MCF 10A (cell line): ENCODE measurements around the gene MAP2K5. TPM values are rescaled to one million over a fixed set of nuclear protein-coding genes. Genes with fewer than 3 reads are reported as not detected.

Experiments
- BruUV-seq: library from RNA; stranded (reverse); fragments of 400-500 nt; replicated peaks from 2 replicates; lab custom pipeline; 2021; lab: Mats Ljungman, UMichigan
- CTCF ChIA-PET: fragments of 300-600 bp; sonication (Branson Sonifier 250); formaldehyde crosslinking; extraction: SDS; loops from one replicate; lab custom pipeline; 2021; ENCODE audit warnings: antibody characterized with exemption, inconsistent platforms; lab: Yijun Ruan, JAX
- POLR2A ChIA-PET: fragments of 300-600, 350-650 bp; sonication (Branson Sonifier 250); formaldehyde crosslinking; extraction: SDS; loops from one replicate; lab custom pipeline; 2020; ENCODE audit warnings: antibody characterized with exemption, inconsistent platforms; lab: Yijun Ruan, JAX
- DNase-seq: peaks from one replicate; pipeline ENCODE4 v3.0.0-alpha.2; 2018; ENCODE audit not compliant: unreplicated experiment
- H3K27ac Mint-ChIP-seq: one replicate; pipeline ENCODE4 v1.8.0; 2022; ENCODE audit warnings: mild to moderate bottlenecking, low read depth, mixed read lengths; ENCODE audit not compliant: unreplicated experiment
- H3K27me3 Mint-ChIP-seq: one replicate; pipeline ENCODE4 v1.8.0; 2022; ENCODE audit warnings: mixed read lengths; ENCODE audit not compliant: insufficient read depth, unreplicated experiment
- H3K36me3 Mint-ChIP-seq: one replicate; pipeline ENCODE4 v1.8.0; 2022; ENCODE audit warnings: mild to moderate bottlenecking, moderate library complexity, mixed read lengths; ENCODE audit not compliant: insufficient read depth, unreplicated experiment
- H3K4me1 Mint-ChIP-seq: one replicate; pipeline ENCODE4 v1.8.0; 2022; ENCODE audit warnings: mixed read lengths; ENCODE audit not compliant: insufficient read depth, unreplicated experiment
- H3K4me3 Mint-ChIP-seq: one replicate; pipeline ENCODE4 v1.8.0; 2022; ENCODE audit warnings: mild to moderate bottlenecking, moderate library complexity, mixed read lengths; ENCODE audit not compliant: unreplicated experiment
- H3K9me3 Mint-ChIP-seq: one replicate; pipeline ENCODE4 v1.8.0; 2022; ENCODE audit warnings: mixed read lengths; ENCODE audit not compliant: unreplicated experiment
- intact Hi-C: fragments of 100-400 bp; cut with micrococcal nuclease; formaldehyde crosslinking; loops from 2 replicates; pipeline ENCODE4 v1.14.1; 2022
- total RNA-seq: library from RNA; stranded (reverse); gene quantifications from 2 replicates; pipeline ENCODE4 v1.2.3, GENCODE V29; 2022
- TF ChIP-seq, protein P1 (sequence below): fragments of 200-600 bp; IDR thresholded peaks from one replicate; pipeline ENCODE4 v1.8.0; 2022; ENCODE audit warnings: antibody characterized with exemption, mild to moderate bottlenecking; ENCODE audit not compliant: unreplicated experiment

Gene MAP2K5
- total RNA-seq, 1 experiment from 2014 or later, result 24.4 TPM

DNA sequence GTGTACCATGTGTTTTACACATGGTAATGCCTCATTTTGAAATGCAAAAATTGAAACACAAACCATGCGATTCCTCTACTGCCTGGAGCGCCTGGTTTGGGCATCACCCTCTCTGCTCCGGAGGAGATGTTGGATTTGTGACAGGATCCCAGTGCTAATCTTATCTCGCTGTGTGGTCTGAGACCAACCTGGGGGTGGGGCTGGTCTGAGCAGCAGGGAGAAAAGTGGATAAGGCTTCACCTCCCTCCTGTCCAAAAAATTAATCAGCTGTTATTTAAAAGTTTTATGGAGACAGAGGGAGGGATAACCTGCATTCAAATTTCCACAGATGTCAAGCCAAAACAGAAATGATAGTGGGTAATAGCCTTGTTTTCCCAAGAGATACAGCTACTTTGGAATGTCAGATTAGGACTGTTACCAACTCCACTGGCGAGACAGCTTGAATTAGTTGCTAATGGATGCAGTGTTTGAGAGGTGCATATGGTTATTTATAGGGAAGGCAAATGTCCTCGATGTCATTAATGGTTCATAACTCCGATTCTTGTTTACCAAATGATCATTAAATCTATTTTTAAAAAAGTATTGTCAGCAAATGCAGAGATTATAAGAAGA, 228.8 kb downstream of the MAP2K5 start:
- BruUV-seq, result no TSS peak
- TF ChIP-seq, protein P1, sequence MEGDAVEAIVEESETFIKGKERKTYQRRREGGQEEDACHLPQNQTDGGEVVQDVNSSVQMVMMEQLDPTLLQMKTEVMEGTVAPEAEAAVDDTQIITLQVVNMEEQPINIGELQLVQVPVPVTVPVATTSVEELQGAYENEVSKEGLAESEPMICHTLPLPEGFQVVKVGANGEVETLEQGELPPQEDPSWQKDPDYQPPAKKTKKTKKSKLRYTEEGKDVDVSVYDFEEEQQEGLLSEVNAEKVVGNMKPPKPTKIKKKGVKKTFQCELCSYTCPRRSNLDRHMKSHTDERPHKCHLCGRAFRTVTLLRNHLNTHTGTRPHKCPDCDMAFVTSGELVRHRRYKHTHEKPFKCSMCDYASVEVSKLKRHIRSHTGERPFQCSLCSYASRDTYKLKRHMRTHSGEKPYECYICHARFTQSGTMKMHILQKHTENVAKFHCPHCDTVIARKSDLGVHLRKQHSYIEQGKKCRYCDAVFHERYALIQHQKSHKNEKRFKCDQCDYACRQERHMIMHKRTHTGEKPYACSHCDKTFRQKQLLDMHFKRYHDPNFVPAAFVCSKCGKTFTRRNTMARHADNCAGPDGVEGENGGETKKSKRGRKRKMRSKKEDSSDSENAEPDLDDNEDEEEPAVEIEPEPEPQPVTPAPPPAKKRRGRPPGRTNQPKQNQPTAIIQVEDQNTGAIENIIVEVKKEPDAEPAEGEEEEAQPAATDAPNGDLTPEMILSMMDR, result no peak
- Mint-ChIP-seq H3K27me3 (no peaks in the 10 kb centered on the region), H3K4me3 (no peak overlapping the region), H3K27ac (no peak overlapping the region), H3K36me3 (no peaks in the 10 kb centered on the region), H3K9me3 (no peaks in the 10 kb centered on the region), H3K4me1 (no peaks in the 10 kb centered on the region)
- POLR2A ChIA-PET, result interaction anchor here (0.7 to 1.1 kb wide), 2 partner anchors 8 to 110 kb away, joined by 3 to 4 read pairs; no protein-coding TSS in a partner anchor
- DNase-seq, result no peak
- intact Hi-C loops, result no loop called here
- CTCF ChIA-PET, result interaction anchor here (0.9 kb wide), 1 partner anchor 27 kb away, joined by 3 read pairs; no protein-coding TSS in a partner anchor

DNA sequence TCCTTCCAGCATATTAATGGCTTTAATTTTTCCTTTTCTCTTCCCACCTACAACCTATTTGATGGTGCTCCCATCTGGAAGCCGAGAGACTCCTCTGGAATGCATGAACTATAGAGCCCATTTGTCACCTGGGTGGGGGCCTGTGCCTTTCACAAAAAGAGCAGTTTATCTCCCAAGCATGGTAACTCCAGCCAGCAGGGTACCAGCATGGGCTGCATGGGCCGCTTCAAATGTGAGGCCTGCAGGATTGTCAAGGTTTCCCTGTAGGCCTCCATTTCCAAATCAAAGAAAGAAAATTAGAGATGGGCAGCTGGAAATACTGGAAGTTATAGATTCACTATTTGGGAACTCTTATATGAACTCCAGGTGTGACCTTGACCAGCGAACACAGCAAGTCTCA, 232.1 kb downstream of the MAP2K5 start:
- TF ChIP-seq, protein P1, result no peak
- CTCF ChIA-PET, result no interaction called here
- Mint-ChIP-seq H3K4me3 (no peak overlapping the region), H3K4me1 (no peaks in the 10 kb centered on the region), H3K9me3 (no peaks in the 10 kb centered on the region), H3K36me3 (no peaks in the 10 kb centered on the region), H3K27me3 (no peaks in the 10 kb centered on the region), H3K27ac (no peak overlapping the region)
- DNase-seq, result no peak
- POLR2A ChIA-PET, result no interaction called here
- intact Hi-C loops, result no loop called here
- no TSS peak for BruUV-seq

DNA sequence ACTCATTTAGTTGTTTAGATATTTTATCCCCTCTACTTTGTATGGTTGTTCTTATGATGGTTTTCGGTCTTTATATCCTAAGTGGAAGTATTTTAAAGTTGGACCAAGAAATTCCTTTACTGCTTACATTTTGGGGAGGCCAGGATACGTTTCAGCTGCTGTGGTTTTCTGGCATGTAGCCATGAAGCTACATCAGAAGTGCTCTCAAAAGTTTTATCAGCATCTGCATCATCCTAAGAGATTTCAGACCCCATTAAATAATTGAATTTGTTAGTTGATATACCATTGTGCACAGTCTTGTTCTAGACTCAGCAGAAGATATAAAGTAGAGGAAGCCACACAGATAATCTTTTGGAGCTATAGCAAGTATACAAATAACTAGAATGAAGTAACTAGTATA, 232.7 kb downstream of the MAP2K5 start:
- BruUV-seq, result no TSS peak
- Mint-ChIP-seq H3K27me3 (no peaks in the 10 kb centered on the region), H3K4me1 (no peaks in the 10 kb centered on the region), H3K36me3 (no peaks in the 10 kb centered on the region), H3K4me3 (no peak overlapping the region), H3K9me3 (no peaks in the 10 kb centered on the region), H3K27ac (no peak overlapping the region)
- no peak for DNase-seq
- ChIA-PET POLR2A (no interaction called here), CTCF (no interaction called here)
- TF ChIP-seq, protein P1, result no peak
- intact Hi-C loops, result no loop called here

DNA sequence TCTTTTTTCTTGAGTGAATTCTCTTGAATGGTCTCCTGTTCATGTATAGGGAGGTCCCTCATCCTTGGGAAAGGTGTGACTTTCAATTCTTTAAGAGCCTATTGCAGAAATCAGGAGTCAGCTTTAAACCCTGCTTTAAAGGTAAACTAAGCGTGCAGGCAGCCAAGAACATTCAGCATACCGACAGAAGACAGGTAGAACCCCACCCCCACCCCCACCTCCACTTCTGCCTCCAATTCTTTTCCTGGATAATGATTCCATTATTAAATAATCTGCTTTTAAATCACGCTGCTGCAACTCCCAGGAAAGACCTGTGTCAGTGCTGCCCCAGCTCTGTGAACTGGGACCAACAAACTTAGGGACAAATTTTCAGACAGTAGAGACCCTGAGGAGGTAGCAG, 233.5 kb downstream of the MAP2K5 start:
- H3K27ac Mint-ChIP-seq, result no peak overlapping the region
- no TSS peak for BruUV-seq

More for the DNA sequence above, 233.5 kb downstream of the MAP2K5 start:
- intact Hi-C loops, result no loop called here
- POLR2A ChIA-PET, result no interaction called here
- H3K9me3 Mint-ChIP-seq, result no peaks in the 10 kb centered on the region
- TF ChIP-seq, protein P1, result no peak
- CTCF ChIA-PET, result no interaction called here
- no peak for DNase-seq
- H3K4me1 Mint-ChIP-seq, result no peaks in the 10 kb centered on the region
- no peaks in the 10 kb centered on the region for H3K36me3 Mint-ChIP-seq
- H3K4me3 Mint-ChIP-seq, result no peak overlapping the region
- H3K27me3 Mint-ChIP-seq, result no peaks in the 10 kb centered on the region
